ENCODE results near the gene CCDC183.
"Not testable (repeated sequence)": the region's sequence is repeated elsewhere in the genome, so short reads cannot be mapped to it uniquely, and the experiment has no call there.

The CCDC183 gene

GRCh38 chr9:136835162-136835931 lies 39.2 kb downstream of the CCDC183 start:
- in situ Hi-C loops (cut with MboI; ENCODE audit: low sequenced_read_pairs), result no loop called here

- in situ Hi-C loops (cut with MboI; ENCODE audit: low sequenced_read_pairs), result no loop called here
Observed at GRCh38 chr9:136835932-136836904, 40.1 kb downstream of the CCDC183 start.

- in situ Hi-C loops (cut with MboI; ENCODE audit: low sequenced_read_pairs), result no loop called here
Observed at GRCh38 chr9:136837146-136837855, 41.2 kb downstream of the CCDC183 start.

- in situ Hi-C loops (cut with MboI; ENCODE audit: low sequenced_read_pairs), result not testable (repeated sequence)
Observed at GRCh38 chr9:136837856-136838277, 41.7 kb downstream of the CCDC183 start.

- in situ Hi-C loops (cut with MboI; ENCODE audit: low sequenced_read_pairs), result no loop called here
Observed at GRCh38 chr9:136838314-136839228, 42.4 kb downstream of the CCDC183 start.

- in situ Hi-C loops (cut with MboI; ENCODE audit: low sequenced_read_pairs), result no loop called here
Observed at GRCh38 chr9:136839229-136840139, 43.3 kb downstream of the CCDC183 start.

GRCh38 chr9:136840140-136840876 lies 44.2 kb downstream of the CCDC183 start:
- in situ Hi-C loops (cut with MboI; ENCODE audit: low sequenced_read_pairs), result no loop called here

GRCh38 chr9:136840877-136841645 lies 44.9 kb downstream of the CCDC183 start:
- in situ Hi-C loops (cut with MboI; ENCODE audit: low sequenced_read_pairs), result no loop called here

GRCh38 chr9:136841646-136842379 lies 45.7 kb downstream of the CCDC183 start:
- in situ Hi-C loops (cut with MboI; ENCODE audit: low sequenced_read_pairs), result not testable (repeated sequence)

- in situ Hi-C loops (cut with MboI; ENCODE audit: low sequenced_read_pairs), result not testable (repeated sequence)
Observed at GRCh38 chr9:136842380-136842948, 46.3 kb downstream of the CCDC183 start, which contains the start of gene AJM1. AJM1 (plus strand) TSS chr9:136842478; CDS start chr9:136844415, 1,937 bp downstream.

- in situ Hi-C loops (cut with MboI; ENCODE audit: low sequenced_read_pairs), result not testable (repeated sequence)
Observed at GRCh38 chr9:136843159-136843800, 47.1 kb downstream of the CCDC183 start.

- in situ Hi-C loops (cut with MboI; ENCODE audit: low sequenced_read_pairs), result not testable (repeated sequence)
Observed at GRCh38 chr9:136843801-136844740, 47.9 kb downstream of the CCDC183 start.

- in situ Hi-C loops (cut with MboI; ENCODE audit: low sequenced_read_pairs), result no loop called here
Observed at GRCh38 chr9:136844761-136845464, 48.8 kb downstream of the CCDC183 start.
